Measurements from ENCODE around the gene CCDC154. TPM values are rescaled to one million over a fixed set of nuclear protein-coding genes. Genes with fewer than 3 reads are reported as not detected.
A peak's percentile ranks its signal among the peaks of the same experiment; 100 is the strongest.

The CCDC154 gene
- total and polyA plus RNA-seq, 10 of the 15 experiments (the other 5 are each of a cell fraction or from before 2014, with no cell fraction given), result 0.06 to 0.26 (median 0.25) TPM; not detected in 7

DNA sequence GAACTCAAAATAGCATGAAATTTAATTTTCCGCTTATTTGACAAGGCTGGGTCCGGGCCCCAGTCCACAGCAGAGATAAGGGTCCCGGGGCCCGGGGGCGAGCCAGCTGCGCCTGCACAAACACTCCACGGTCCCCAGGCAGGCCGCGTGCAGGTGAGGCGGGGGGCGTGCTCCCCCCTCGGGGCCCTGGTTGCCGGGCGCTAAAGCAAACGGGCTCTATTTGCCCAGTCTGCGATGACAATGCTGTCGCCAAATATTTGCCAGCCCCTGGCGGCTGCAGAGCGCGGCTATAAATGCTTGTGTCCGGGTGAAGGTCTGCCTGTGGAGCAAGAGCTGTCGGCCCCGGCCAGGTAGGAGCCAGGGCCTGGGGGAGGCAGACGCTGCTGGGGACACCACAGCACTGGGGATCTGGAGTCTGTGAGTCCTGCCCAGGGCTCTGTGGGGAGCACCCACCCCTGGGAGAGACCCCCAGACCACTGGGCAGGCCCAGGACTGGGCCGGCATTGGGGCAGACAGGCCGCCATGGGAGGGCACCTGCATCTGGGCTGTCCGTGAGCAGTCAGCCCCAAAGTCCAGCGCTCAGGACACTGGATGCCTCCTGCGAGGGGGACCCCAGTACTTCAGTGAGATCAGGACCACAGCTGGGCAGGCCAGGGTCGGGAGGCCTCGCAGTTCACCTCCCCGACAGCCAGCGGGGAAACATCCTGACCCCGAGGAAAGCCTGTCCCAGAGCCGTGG is 13.4 kb downstream of the CCDC154 start, which contains the start of gene PERCC1:
TSS of gene PERCC1 (plus strand) at position 320 of the 738 bp plus-strand sequence. CDS start 1,516 bp downstream, outside the sequence.
- Histone ChIP-seq H3K27me3 (replicated peaks in 1 of 2; ENCODE audit: control insufficient read depth in 2 of 2, insufficient read depth in 2 of 2, low read length in 1 of 2) (peaks cover 0 to 10% of the 10 kb centered on the region in 2 experiments), H3K9me3 (replicated peaks; ENCODE audit: control insufficient read depth, insufficient read depth, low read length) (no peaks in the 10 kb centered on the region), H3K4me3 (no peak within 1 kb of the TSS), H3K36me3 (ENCODE audit: control insufficient read depth in 2 of 2, insufficient read depth in 2 of 2, low read length in 1 of 2) (no peaks in the 10 kb centered on the region), H3K9ac (ENCODE audit: control insufficient read depth, insufficient read depth, low read length) (no peak within 1 kb of the TSS), H2AFZ (ENCODE audit: control insufficient read depth, low read depth, low read length) (no peak within 1 kb of the TSS), H3K79me2 (ENCODE audit: control insufficient read depth, insufficient read depth, low read length) (no peaks in the 10 kb centered on the region), H3K4me1 (ENCODE audit: control insufficient read depth, insufficient read depth, low read length) (no peaks in the 10 kb centered on the region), H4K20me1 (ENCODE audit: control insufficient read depth, insufficient read depth) (no peaks in the 10 kb centered on the region; the same call in 1 of the 2 replicates), H3K27ac (ENCODE audit: control insufficient read depth, insufficient read depth) (no peak within 1 kb of the TSS), H3K4me2 (ENCODE audit: control insufficient read depth, insufficient read depth) (no peak within 1 kb of the TSS)
- DNase-seq (ENCODE audit: low read depth, low spot score), result no peak
- TF ChIP-seq POLR2A (IDR thresholded peaks at IDR 0.05; ENCODE audit: low read depth, low read length) (no peak), CHD4 (IDR thresholded peaks at IDR 0.05) (no peak)
- 0 out of 3 replicates have a peak, but pooled peaks have one; percentile 8 for ATAC-seq
- SMC1A ChIA-PET (ENCODE audit: uncharacterized antibody, unreplicated experiment), result no interaction called here
- intact Hi-C loops (cut with micrococcal nuclease; ENCODE audit: unreplicated experiment) (no loop called here), in situ Hi-C loops (cut with MboI) (no loop called here)
- no peak for FAIRE-seq
- no TSS peak for BruUV-seq (replicated peaks)
- CTCF ChIA-PET, result interaction anchor here (0.6 kb wide), 1 partner anchor 101 kb away, joined by 3 read pairs; no protein-coding TSS in a partner anchor
- 29% methylated on average over 34 of the region's 35 CpGs for WGBS (ENCODE audit: insufficient coverage, insufficient replicate concordance, low lambda C conversion rate, missing lambda C conversion rate)
- RAD21 ChIA-PET (ENCODE audit: unreplicated experiment), result no interaction called here
- POLR2A ChIA-PET, result interaction anchor here (0.6 kb wide), 1 partner anchor 10 kb away, joined by 9 read pairs; no protein-coding TSS in a partner anchor

DNA sequence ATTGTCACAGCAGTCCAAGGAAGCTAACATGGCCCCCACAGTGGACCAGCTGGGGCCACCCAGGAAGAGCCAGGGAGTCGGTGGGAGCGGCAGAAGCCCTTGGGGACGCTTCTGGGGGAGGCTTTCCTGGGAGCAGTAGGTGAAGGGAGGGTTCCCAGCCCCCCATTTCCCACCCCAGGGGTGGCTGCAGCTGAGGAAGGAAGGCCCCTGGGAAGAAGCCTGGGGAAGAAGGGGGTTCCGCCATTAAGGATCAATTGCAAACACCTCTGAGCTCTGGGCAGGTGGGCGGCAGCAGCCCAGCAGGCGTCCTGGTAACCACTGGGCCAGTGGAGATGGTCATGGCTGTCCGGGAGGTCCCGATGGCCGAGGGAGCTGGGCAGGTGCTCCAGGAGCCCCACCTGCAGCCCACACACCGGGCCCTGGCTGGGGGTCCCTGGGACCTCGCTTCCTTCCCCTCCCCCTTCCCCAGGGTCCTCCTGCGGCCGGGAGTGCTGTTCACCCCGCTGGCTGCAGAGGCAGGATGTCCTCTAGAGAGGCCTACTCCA is 14.1 kb downstream of the CCDC154 start:
- Histone ChIP-seq H3K36me3 (ENCODE audit: control insufficient read depth in 2 of 2, insufficient read depth in 2 of 2, low read length in 1 of 2) (no peaks in the 10 kb centered on the region), H3K27me3 (replicated peaks in 1 of 2; ENCODE audit: control insufficient read depth in 2 of 2, insufficient read depth in 2 of 2, low read length in 1 of 2) (peaks cover 0 to 10% of the 10 kb centered on the region in 2 experiments), H3K4me2 (ENCODE audit: control insufficient read depth, insufficient read depth) (no peak overlapping the region), H4K20me1 (ENCODE audit: control insufficient read depth, insufficient read depth) (no peaks in the 10 kb centered on the region; the same call in 1 of the 2 replicates), H2AFZ (ENCODE audit: control insufficient read depth, low read depth, low read length) (no peak overlapping the region), H3K9ac (ENCODE audit: control insufficient read depth, insufficient read depth, low read length) (no peak overlapping the region), H3K4me1 (ENCODE audit: control insufficient read depth, insufficient read depth, low read length) (no peaks in the 10 kb centered on the region), H3K4me3 (no peak overlapping the region), H3K9me3 (replicated peaks; ENCODE audit: control insufficient read depth, insufficient read depth, low read length) (no peaks in the 10 kb centered on the region), H3K79me2 (ENCODE audit: control insufficient read depth, insufficient read depth, low read length) (no peaks in the 10 kb centered on the region), H3K27ac (ENCODE audit: control insufficient read depth, insufficient read depth) (no peak overlapping the region)
- DNase-seq (ENCODE audit: low read depth, low spot score) (no peak), FAIRE-seq (no peak), ATAC-seq (no peak)
- RAD21 ChIA-PET (ENCODE audit: unreplicated experiment), result interaction anchor here (1.5 kb wide), 1 partner anchor 248 kb away, joined by 3 read pairs; the partner anchor contains the start of gene JPT2
- TF ChIP-seq CBX3 (IDR thresholded peaks at IDR 0.05; ENCODE audit: borderline replicate concordance, low read depth) (no peak), SUZ12 (IDR thresholded peaks at IDR 0.05; ENCODE audit: unreplicated experiment) (no peak), TBL1XR1 (IDR thresholded peaks at IDR 0.05; ENCODE audit: low read depth, low read length) (no peak), ZBED1 (IDR thresholded peaks at IDR 0.05; ENCODE audit: borderline replicate concordance) (no peak)
- SMC1A ChIA-PET (ENCODE audit: uncharacterized antibody, unreplicated experiment), result no interaction called here
- POLR2A ChIA-PET, result interaction anchor here (0.6 kb wide), 1 partner anchor 9 kb away, joined by 9 read pairs; no protein-coding TSS in a partner anchor
- BruUV-seq (replicated peaks), result no TSS peak
- CTCF ChIA-PET, result interaction anchor here (0.6 kb wide), 1 partner anchor 14 kb away, joined by 4 read pairs; no protein-coding TSS in a partner anchor
- intact Hi-C loops (cut with micrococcal nuclease; ENCODE audit: unreplicated experiment), result no loop called here
- in situ Hi-C loops (cut with MboI), result no loop called here
- WGBS (ENCODE audit: insufficient coverage, insufficient replicate concordance, low lambda C conversion rate, missing lambda C conversion rate), result 17% methylated on average over 11 of the region's 14 CpGs

All from GM12878 (cell line).